Small intestine (tissue), 7 donors: ENCODE measurements around the gene SARS2. TPM values are rescaled to one million over a fixed set of nuclear protein-coding genes. Genes with fewer than 3 reads are reported as not detected.

Experiments used
- DNase-seq, 2 donors: peaks; one replicate each; pipeline versions ENCODE4 v3.0.0 to v3.0.0-alpha.2; 2013
- FAIRE-seq: peaks from 2 replicates; lab custom pipeline; 2012; peaks lifted over from hg19 to GRCh38; lab: Jason Lieb, UNC
- H3K27ac ChIP-seq, 3 donors: one replicate each; pipeline ENCODE4 v1.5.1; 2013; ENCODE audit warnings: low read length in 2 of 3, mild to moderate bottlenecking in 2 of 3, control low read depth in 1 of 3, inconsistent platforms in 1 of 3, low read depth in 1 of 3, moderate library complexity in 1 of 3
- H3K27me3 ChIP-seq, 3 donors: one replicate each; pipeline ENCODE4 v1.6.1; 2013; ENCODE audit warnings: low read length in 3 of 3, inconsistent platforms in 1 of 3; ENCODE audit not compliant: control insufficient read depth in 3 of 3, insufficient read depth in 3 of 3
- H3K36me3 ChIP-seq, 3 donors: one replicate each; pipeline ENCODE4 v1.6.1; 2013; ENCODE audit warnings: low read length in 3 of 3, inconsistent platforms in 1 of 3, low read depth in 1 of 3, mild to moderate bottlenecking in 1 of 3, moderate library complexity in 1 of 3; ENCODE audit not compliant: control insufficient read depth in 3 of 3, insufficient read depth in 2 of 3
- H3K4me1 ChIP-seq, 3 donors: one replicate each; pipeline ENCODE4 v1.6.1; 2013; ENCODE audit warnings: low read length in 2 of 3, inconsistent platforms in 1 of 3, low read depth in 1 of 3, mild to moderate bottlenecking in 1 of 3, moderate library complexity in 1 of 3; ENCODE audit not compliant: control insufficient read depth in 3 of 3, insufficient read depth in 2 of 3
- H3K4me3 ChIP-seq, 3 donors: one replicate each; pipeline ENCODE4 v1.5.1; 2013; ENCODE audit warnings: low read length in 3 of 3, control low read depth in 1 of 3, inconsistent platforms in 1 of 3, low read depth in 1 of 3, mild to moderate bottlenecking in 1 of 3, moderate library complexity in 1 of 3
- H3K9me3 ChIP-seq, 2 donors: one replicate each; pipeline ENCODE4 v1.6.1; 2013; ENCODE audit warnings: low read depth in 1 of 2, low read length in 1 of 2; ENCODE audit not compliant: control insufficient read depth in 2 of 2, insufficient read depth in 1 of 2
- WGBS, 3 donors: extraction: QIAGEN DNeasy Blood & Tissue Kit; methylation state at CpG; one replicate each; pipeline ENCODE4 v1.1.7; 2013; 5-methylcytosine and 5-hydroxymethylcytosine counted together
- polyA plus RNA-seq, 4 donors: library from polyadenylated mRNA; stranded (reverse) in 3 of 4; unstranded in 1 of 4; fragments of 200-250 nt in 3 of 4; fragments of 120-200 nt in 1 of 4; gene quantifications; one replicate each; pipeline versions ENCODE4 v1.2.1 to v1.2.3, GENCODE V29; 2013
- donor health status: healthy with polysubstance abuse.
- donor health status: control.
- donor health status: control.
- donor health status: Bipolar disorder and iron deficiency.
- donor health status: healthy.

Gene SARS2
- polyA plus RNA-seq, 4 donors = 21.9 to 42.0 (median 27.4) TPM

- WGBS, 3 donors = 0 to 1% (median 0%) methylated on average over 56 to 64 of the region's 64 CpGs
- H3K9me3 ChIP-seq = peaks cover 0 to 5% of the 10 kb centered on the region in 2 donors
- H3K27me3 ChIP-seq = no peaks in the 10 kb centered on the region
- DNase-seq (peak; percentile 100), FAIRE-seq (peak; percentile 39)
- H3K27ac ChIP-seq = peak within 1 kb of the TSS; percentile 76 to 91 (median 80)
- H3K36me3 ChIP-seq = peaks cover 0 to 20% (median 0%) of the 10 kb centered on the region in 3 donors
- H3K4me1 ChIP-seq = peaks cover 0 to 11% (median 0%) of the 10 kb centered on the region in 3 donors
- peak within 1 kb of the TSS; percentile 80 to 82 (median 82) for H3K4me3 ChIP-seq
Measured at GRCh38 chr19:38899447-38900201, 30.9 kb downstream of the SARS2 start, which contains the start of the genes NFKBIB and SIRT2. Gene NFKBIB, plus strand, starts transcription at chr19:38899969. Its CDS starts 64 bp downstream, at chr19:38900033. Gene SIRT2, minus strand, starts transcription at chr19:38899618. Its CDS starts 97 bp downstream, at chr19:38899521.

DNA sequence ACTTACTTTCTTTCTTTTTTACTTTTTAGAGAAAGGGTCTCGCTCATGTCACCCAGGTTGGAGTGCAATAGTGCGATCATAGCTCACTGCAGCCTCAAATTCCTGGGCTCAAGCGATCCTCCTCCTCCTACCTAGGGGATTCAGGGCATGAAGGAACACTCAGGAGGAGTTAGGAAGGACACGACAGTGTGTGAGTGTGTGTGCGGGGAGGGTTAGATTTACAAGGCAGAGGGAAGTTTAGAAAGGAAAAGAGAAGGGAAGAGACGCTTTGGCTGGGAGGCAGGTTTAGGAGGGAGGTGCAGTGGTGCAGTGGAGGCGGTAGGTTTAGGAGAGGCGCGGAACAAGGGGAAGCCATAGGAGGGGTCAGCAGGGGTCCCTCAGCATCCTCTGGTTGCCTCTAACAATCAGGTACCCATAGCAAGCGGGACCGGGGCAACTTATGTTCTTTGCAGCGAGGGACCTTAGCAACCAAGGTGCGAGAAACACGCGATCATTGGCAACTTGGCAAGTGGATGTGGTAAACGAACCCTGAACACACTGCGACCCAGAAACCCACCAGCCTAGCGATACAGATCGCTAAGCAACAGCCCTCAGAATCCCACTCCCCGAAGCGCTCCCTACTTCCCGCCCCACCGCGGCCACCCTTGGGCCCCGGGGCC, 31.6 kb downstream of the SARS2 start:
- H3K4me1 ChIP-seq = peaks cover 0 to 11% (median 0%) of the 10 kb centered on the region in 3 donors

GRCh38 chr19:38894968-38895367, 35.6 kb downstream of the SARS2 start:
- Histone ChIP-seq H3K4me1 (peaks cover 0 to 11% (median 0%) of the 10 kb centered on the region in 3 donors), H3K27me3 (no peaks in the 10 kb centered on the region), H3K27ac (no peak overlapping the region), H3K9me3 (no peaks in the 10 kb centered on the region), H3K36me3 (peaks cover 0 to 54% (median 0%) of the 10 kb centered on the region in 3 donors), H3K4me3 (no peak overlapping the region)
- FAIRE-seq (no peak), DNase-seq (no peak)
- WGBS, 3 donors = 73 to 83% (median 79%) methylated on average over 9 of the region's 9 CpGs

More for the DNA sequence above, 31.6 kb downstream of the SARS2 start:
- DNase-seq = peak; percentile 28 to 35
- Histone ChIP-seq H3K9me3 (peaks cover 0 to 5% of the 10 kb centered on the region in 2 donors), H3K27me3 (no peaks in the 10 kb centered on the region), H3K4me3 (peak overlapping the region; percentile 65 to 80 (median 79)), H3K36me3 (peaks cover 0 to 25% (median 0%) of the 10 kb centered on the region in 3 donors), H3K27ac (peak overlapping the region; percentile 76 to 91 (median 80))
- no peak for FAIRE-seq
- WGBS, 3 donors = 4 to 8% (median 7%) methylated on average over 25 of the region's 25 CpGs

GRCh38 chr19:38893341-38893771, 37.2 kb downstream of the SARS2 start:
- Histone ChIP-seq H3K27me3 (no peaks in the 10 kb centered on the region), H3K27ac (no peak overlapping the region), H3K9me3 (no peaks in the 10 kb centered on the region), H3K4me1 (peaks cover 0 to 3% (median 0%) of the 10 kb centered on the region in 3 donors), H3K36me3 (peaks cover 3 to 70% (median 8%) of the 10 kb centered on the region in 3 donors), H3K4me3 (no peak overlapping the region)
- WGBS, 3 donors = 84 to 95% (median 91%) methylated on average over 12 to 14 of the region's 14 CpGs
- DNase-seq = no peak
- FAIRE-seq = no peak

GRCh38 chr19:38892841-38893240, 37.7 kb downstream of the SARS2 start:
- no peaks in the 10 kb centered on the region for H3K9me3 ChIP-seq
- H3K4me1 ChIP-seq = no peaks in the 10 kb centered on the region
- WGBS, 3 donors = 83 to 93% (median 85%) methylated on average over 5 of the region's 5 CpGs
- H3K36me3 ChIP-seq = peaks cover 3 to 74% (median 8%) of the 10 kb centered on the region in 3 donors
- no peak for FAIRE-seq
- no peak overlapping the region for H3K4me3 ChIP-seq
- no peak overlapping the region for H3K27ac ChIP-seq
- no peak for DNase-seq
- no peaks in the 10 kb centered on the region for H3K27me3 ChIP-seq

- WGBS, 3 donors = 89% methylated on average over 6 of the region's 6 CpGs
- H3K9me3 ChIP-seq = no peaks in the 10 kb centered on the region
- peaks cover 3 to 79% (median 8%) of the 10 kb centered on the region in 3 donors for H3K36me3 ChIP-seq
- no peaks in the 10 kb centered on the region for H3K27me3 ChIP-seq
- FAIRE-seq = no peak
- no peak overlapping the region for H3K27ac ChIP-seq
- DNase-seq = no peak
- no peak overlapping the region for H3K4me3 ChIP-seq
- no peaks in the 10 kb centered on the region for H3K4me1 ChIP-seq
Measured at GRCh38 chr19:38891771-38892170, 38.8 kb downstream of the SARS2 start.

DNA sequence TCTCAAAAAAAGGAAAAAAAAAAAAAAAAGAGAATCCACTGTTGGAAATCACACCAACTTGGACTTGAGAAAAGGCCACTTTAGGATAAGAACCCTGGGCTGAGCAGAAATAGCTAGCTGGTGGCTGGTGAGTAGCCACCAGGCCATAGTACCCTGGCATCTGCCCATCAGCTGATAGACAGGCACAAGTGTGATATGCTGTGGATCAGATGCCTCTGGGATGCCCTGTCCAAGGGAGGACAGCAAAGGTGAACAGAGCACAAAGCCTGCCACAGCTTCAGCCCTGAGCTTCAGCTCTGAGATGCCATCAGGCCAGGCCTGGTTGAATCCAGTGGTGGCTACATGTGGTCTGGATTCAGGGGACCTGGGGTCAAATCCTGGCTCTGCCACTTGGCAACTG, 39.9 kb downstream of the SARS2 start:
- DNase-seq = no peak
- Histone ChIP-seq H3K4me3 (no peak overlapping the region), H3K36me3 (peaks cover 3 to 80% (median 8%) of the 10 kb centered on the region in 3 donors), H3K27ac (no peak overlapping the region), H3K9me3 (no peaks in the 10 kb centered on the region), H3K4me1 (no peaks in the 10 kb centered on the region), H3K27me3 (no peaks in the 10 kb centered on the region)
- FAIRE-seq = no peak

DNA sequence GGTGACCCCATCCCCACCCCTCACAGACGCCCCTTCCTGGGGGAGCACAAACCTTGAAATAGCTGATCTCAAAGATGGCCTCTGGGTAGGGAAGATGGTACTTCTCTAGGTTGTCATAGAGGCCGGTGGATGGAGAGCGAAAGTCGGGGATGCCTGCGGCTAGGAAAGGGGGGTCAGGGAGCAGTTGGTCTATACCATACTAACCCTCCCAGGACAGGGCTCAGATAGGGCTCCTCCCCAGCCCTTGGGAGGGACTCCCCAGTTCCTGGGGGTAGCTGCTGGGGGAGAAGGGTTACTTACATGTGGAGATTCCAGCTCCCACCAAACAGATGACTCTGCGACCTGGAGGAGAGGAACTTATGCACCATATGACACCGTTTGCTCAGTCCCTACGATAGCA, 40.8 kb downstream of the SARS2 start:
- H3K27me3 ChIP-seq = no peaks in the 10 kb centered on the region
- 91 to 94% (median 93%) methylated on average over 8 of the region's 8 CpGs for WGBS, 3 donors

More for the DNA sequence above, 40.8 kb downstream of the SARS2 start:
- no peaks in the 10 kb centered on the region for H3K4me1 ChIP-seq
- DNase-seq (no peak), FAIRE-seq (no peak)
- no peak overlapping the region for H3K4me3 ChIP-seq
- H3K27ac ChIP-seq = no peak overlapping the region
- peaks cover 3 to 75% (median 8%) of the 10 kb centered on the region in 3 donors for H3K36me3 ChIP-seq
- no peaks in the 10 kb centered on the region for H3K9me3 ChIP-seq
